BLaER1 (cell line): ENCODE measurements around the gene UBE2G2.
A peak's percentile ranks its signal among the peaks of the same experiment; 100 is the strongest.

ENCODE experiments used
- H3K27ac ChIP-seq: shearing (Covaris generic); formaldehyde crosslinking; 2 replicates; pipeline ENCODE4 v1.8.1; 2022
- H3K27me3 ChIP-seq: shearing (Covaris generic); formaldehyde crosslinking; 2 replicates; pipeline ENCODE4 v1.8.1; 2022
- H3K36me3 ChIP-seq: shearing (Covaris generic); formaldehyde crosslinking; 2 replicates; pipeline ENCODE4 v1.8.1; 2022
- H3K4me1 ChIP-seq: shearing (Covaris generic); formaldehyde crosslinking; 2 replicates; pipeline ENCODE4 v1.8.1; 2022
- H3K4me2 ChIP-seq: shearing (Covaris generic); formaldehyde crosslinking; 2 replicates; pipeline ENCODE4 v1.8.1; 2022
- H3K4me3 ChIP-seq: shearing (Covaris generic); formaldehyde crosslinking; 2 replicates; pipeline ENCODE4 v1.8.1; 2022
- H3K9ac ChIP-seq: shearing (Covaris generic); formaldehyde crosslinking; 2 replicates; pipeline ENCODE4 v1.8.1; 2022
- H3K9me3 ChIP-seq: shearing (Covaris generic); formaldehyde crosslinking; 2 replicates; pipeline ENCODE4 v1.8.1; 2022
- H4K20me1 ChIP-seq: shearing (Covaris generic); formaldehyde crosslinking; 2 replicates; pipeline ENCODE4 v1.8.1; 2022
- Cebpa-rat ChIP-seq: shearing (Covaris generic); IDR thresholded peaks from 2 replicates; pipeline ENCODE4 v1.8.1; 2022

The UBE2G2 gene

DNA sequence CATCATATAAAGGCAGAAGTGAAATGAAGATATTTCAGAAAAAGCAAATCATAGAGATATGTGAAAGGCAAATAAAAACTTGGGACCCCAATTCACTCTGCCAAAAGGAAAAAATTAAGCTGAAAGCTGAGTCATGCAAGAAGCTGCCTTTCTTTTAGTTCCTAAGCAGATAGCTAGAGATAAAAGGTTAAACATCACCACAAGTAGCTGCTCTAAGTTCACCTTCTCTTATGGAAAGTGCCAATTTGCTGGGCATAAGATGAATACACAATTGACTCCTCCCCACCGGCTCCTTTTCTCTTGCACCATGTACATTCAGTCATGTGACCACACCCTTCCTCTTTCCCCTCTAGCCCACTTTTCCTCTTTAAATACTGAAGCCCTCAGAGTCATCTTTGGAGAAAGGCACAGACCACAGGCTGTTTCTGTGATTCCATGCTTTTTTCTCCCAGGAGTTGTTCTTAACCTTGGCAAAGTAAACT is 21.6 kb upstream of the UBE2G2 start:
- H3K4me1 ChIP-seq = peaks cover 12% of the 10 kb centered on the region
- no peaks in the 10 kb centered on the region for H3K27me3 ChIP-seq
- no peaks in the 10 kb centered on the region for H4K20me1 ChIP-seq
- no peak overlapping the region for H3K4me3 ChIP-seq
- H3K27ac ChIP-seq = no peak overlapping the region
- H3K4me2 ChIP-seq = no peak overlapping the region
- H3K9me3 ChIP-seq = peaks cover 76% of the 10 kb centered on the region
- H3K9ac ChIP-seq = no peak overlapping the region
- no peak for TF ChIP-seq Cebpa-rat
- no peaks in the 10 kb centered on the region for H3K36me3 ChIP-seq

GRCh38 chr21:44822484-44823178 is 21.0 kb upstream of the UBE2G2 start:
- Histone ChIP-seq H3K4me1 (peaks cover 12% of the 10 kb centered on the region), H3K9me3 (peaks cover 70% of the 10 kb centered on the region), H3K36me3 (no peaks in the 10 kb centered on the region), H4K20me1 (no peaks in the 10 kb centered on the region), H3K4me2 (no peak overlapping the region), H3K9ac (no peak overlapping the region), H3K27me3 (no peaks in the 10 kb centered on the region), H3K4me3 (no peak overlapping the region), H3K27ac (no peak overlapping the region)
- no peak for TF ChIP-seq Cebpa-rat

DNA sequence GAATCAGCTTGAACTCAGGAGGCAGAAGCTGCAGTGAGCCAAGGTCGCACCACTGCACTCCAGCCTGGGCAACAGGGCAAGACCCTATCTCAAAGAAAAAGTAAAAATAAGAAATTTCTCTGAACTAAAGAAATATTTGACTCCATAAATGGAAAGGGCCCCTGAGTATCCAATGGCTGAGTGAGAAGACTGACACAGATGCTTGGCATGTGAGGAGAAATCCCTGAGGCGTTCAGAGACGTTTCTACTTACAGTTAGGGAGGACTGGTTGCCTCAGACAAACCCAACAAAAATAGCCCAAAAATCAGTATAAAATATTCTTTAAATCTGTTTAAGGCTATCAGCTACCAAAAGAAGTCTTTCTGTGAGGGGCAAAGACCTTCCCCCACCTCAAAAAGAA is 19.2 kb upstream of the UBE2G2 start:
- TF ChIP-seq Cebpa-rat = no peak
- H4K20me1 ChIP-seq = peaks cover 17% of the 10 kb centered on the region
- H3K36me3 ChIP-seq = 0 out of 2 replicates have a peak, but pooled peaks cover 4% of the 10 kb centered on the region
- no peak overlapping the region for H3K4me3 ChIP-seq
- no peak overlapping the region for H3K4me2 ChIP-seq
- H3K27me3 ChIP-seq = no peaks in the 10 kb centered on the region
- H3K4me1 ChIP-seq = peaks cover 26% of the 10 kb centered on the region
- no peak overlapping the region for H3K27ac ChIP-seq
- peaks cover 52% of the 10 kb centered on the region for H3K9me3 ChIP-seq
- no peak overlapping the region for H3K9ac ChIP-seq

GRCh38 chr21:44819283-44820243 is 17.9 kb upstream of the UBE2G2 start:
- H3K36me3 ChIP-seq = 0 out of 2 replicates have a peak, but pooled peaks cover 8% of the 10 kb centered on the region
- H3K4me2 ChIP-seq = peak overlapping the region; percentile 88
- no peak overlapping the region for H3K9ac ChIP-seq
- no peak overlapping the region for H3K4me3 ChIP-seq
- TF ChIP-seq Cebpa-rat = no peak
- H3K27ac ChIP-seq = no peak overlapping the region
- H3K4me1 ChIP-seq = peaks cover 39% of the 10 kb centered on the region
- H3K27me3 ChIP-seq = no peaks in the 10 kb centered on the region
- H3K9me3 ChIP-seq = peaks cover 47% of the 10 kb centered on the region
- H4K20me1 ChIP-seq = peaks cover 30% of the 10 kb centered on the region

- Histone ChIP-seq H3K27ac (peak overlapping the region; percentile 98), H3K4me2 (peak overlapping the region; percentile 88), H3K4me1 (peaks cover 49% of the 10 kb centered on the region), H3K36me3 (peaks cover 11% of the 10 kb centered on the region), H3K4me3 (peak overlapping the region; percentile 86), H3K9ac (peak overlapping the region; percentile 95), H3K27me3 (no peaks in the 10 kb centered on the region), H3K9me3 (peaks cover 37% of the 10 kb centered on the region), H4K20me1 (peaks cover 39% of the 10 kb centered on the region)
- no peak for TF ChIP-seq Cebpa-rat
Observed at GRCh38 chr21:44818640-44819011, 17.0 kb upstream of the UBE2G2 start.

DNA sequence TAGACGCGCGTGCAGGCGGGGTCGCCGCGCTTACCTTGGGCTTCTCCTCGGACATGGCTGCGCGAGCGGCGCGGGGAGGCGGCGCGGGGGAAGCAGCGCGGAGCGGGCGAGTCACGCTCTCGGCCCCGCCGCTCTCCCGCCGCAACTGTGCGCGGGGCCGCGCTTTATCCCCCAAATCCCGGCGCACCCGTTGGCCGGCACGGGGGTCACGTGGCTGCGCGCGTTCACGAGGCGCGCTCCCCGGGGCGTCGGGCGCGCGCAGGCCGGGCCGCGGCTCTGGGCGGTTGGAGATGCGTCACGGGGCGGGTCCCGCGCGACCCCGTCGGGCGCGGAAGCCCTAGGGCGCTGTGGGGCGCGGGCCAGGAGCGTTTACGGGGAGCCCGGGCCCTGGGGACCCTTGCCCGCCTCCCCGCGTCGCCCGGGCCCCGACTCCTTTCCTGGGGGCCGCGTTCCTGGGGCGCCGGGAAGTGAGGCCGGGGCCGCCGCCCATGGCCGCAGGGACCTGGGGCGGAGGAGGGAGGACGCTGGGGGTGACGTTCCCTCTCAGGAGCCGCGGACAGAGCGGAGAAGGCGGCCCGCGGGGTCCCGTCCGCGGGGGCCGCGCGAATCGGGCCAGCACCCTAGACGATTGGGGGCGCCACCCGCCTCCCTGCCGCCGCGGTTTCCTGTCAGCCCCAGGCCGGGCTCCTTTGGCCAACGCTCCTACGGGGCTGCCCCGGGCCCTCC is 16.5 kb upstream of the UBE2G2 start, which contains the start of gene SUMO3:
Gene SUMO3 (minus strand): TSS at position 149 of the 726 bp plus-strand sequence. CDS start 94 bp downstream, at position 55.
- Histone ChIP-seq H4K20me1 (peaks cover 45% of the 10 kb centered on the region), H3K9me3 (peaks cover 32% of the 10 kb centered on the region), H3K4me2 (peak within 1 kb of the TSS; percentile 89), H3K4me3 (peak within 1 kb of the TSS; percentile 86), H3K27ac (peak within 1 kb of the TSS; percentile 98), H3K9ac (peak within 1 kb of the TSS; percentile 95), H3K36me3 (peaks cover 15% of the 10 kb centered on the region), H3K27me3 (no peaks in the 10 kb centered on the region), H3K4me1 (peaks cover 54% of the 10 kb centered on the region)
- no peak for TF ChIP-seq Cebpa-rat

GRCh38 chr21:44817506-44817880 is 15.9 kb upstream of the UBE2G2 start:
- Histone ChIP-seq H3K9me3 (peaks cover 26% of the 10 kb centered on the region), H4K20me1 (peaks cover 51% of the 10 kb centered on the region), H3K4me2 (peak overlapping the region; percentile 89), H3K9ac (peak overlapping the region; percentile 95), H3K27me3 (no peaks in the 10 kb centered on the region), H3K4me3 (peak overlapping the region; percentile 86), H3K36me3 (peaks cover 15% of the 10 kb centered on the region), H3K4me1 (peaks cover 60% of the 10 kb centered on the region), H3K27ac (peak overlapping the region; percentile 98)
- no peak for TF ChIP-seq Cebpa-rat

DNA sequence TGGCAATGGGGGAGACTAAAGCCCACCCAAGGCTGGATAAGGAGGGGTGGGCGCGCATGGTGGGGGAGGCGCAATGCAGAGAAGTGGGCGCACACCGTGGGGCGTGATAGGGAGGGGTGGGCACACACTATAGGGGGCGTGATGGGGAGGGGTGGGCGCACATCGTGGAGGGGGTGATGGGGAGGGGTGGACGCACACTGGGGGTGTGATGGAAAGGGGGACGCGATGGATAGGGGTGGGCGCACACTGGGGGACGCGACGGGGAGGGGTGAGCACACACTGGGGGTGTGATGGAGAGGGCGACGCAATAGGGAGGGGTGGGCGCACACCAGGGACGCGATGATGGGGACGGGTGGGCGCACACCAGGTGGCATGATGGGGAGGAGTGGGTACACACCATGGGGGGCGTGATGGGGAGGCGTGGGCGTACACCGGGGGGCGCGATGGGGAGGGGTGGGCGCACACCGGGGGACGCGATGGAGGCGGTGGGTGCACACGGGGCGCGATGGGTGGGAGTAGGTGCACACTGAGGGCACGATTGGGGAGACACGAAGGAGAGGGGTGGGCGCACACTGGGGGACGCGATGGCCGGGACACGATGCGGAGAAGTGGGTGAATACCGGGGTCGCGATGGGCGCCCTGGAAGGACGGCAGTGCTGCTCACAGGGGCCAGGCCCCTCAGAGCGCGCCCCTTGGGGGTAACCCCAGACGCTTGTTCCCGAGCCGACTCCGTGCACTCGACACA is 15.3 kb upstream of the UBE2G2 start:
- Histone ChIP-seq H3K4me2 (peak overlapping the region; percentile 89), H3K36me3 (peaks cover 15% of the 10 kb centered on the region), H3K9me3 (peaks cover 20% of the 10 kb centered on the region), H3K4me1 (peaks cover 66% of the 10 kb centered on the region), H3K27me3 (no peaks in the 10 kb centered on the region), H3K9ac (peak overlapping the region; percentile 95), H4K20me1 (peaks cover 56% of the 10 kb centered on the region), H3K4me3 (peak overlapping the region; percentile 86), H3K27ac (no peak overlapping the region)
- no peak for TF ChIP-seq Cebpa-rat
